GM21381 (cell line): Measurements from ENCODE around the gene SPANXB1.
"Not testable (repeated sequence)": the region's sequence is repeated elsewhere in the genome, so short reads cannot be mapped to it uniquely, and the experiment has no call there.

Experiments used
- ATAC-seq: cut with Tn5 transposase; IDR thresholded peaks from one replicate; pipeline ENCODE4 v1.9.1; 2021; ENCODE audit warnings: mild to moderate bottlenecking, moderate library complexity; ENCODE audit not compliant: unreplicated experiment

The SPANXB1 gene

DNA sequence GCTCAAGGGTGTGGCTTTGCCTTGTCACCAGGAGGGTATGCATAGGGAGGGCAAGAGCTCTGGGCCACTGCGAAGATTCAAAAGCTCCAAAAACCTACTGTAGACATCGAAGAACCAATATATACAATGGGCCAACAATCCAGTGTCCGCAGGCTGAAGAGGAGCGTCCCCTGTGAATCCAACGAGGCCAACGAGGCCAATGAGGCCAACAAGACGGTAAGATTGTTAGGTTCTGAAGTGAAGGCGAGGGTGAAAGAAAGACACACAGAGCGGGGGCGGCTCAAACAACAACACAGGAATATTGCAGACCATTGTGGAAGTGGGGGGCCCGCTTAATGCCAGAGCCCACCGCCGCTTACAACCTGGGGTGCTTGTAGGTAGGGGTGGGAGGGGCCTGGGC, at the start of gene SPANXB1:
SPANXB1 (plus strand) TSS at position 27 of the 400 bp plus-strand sequence; CDS start at position 127, 100 bp downstream.
- not testable (repeated sequence) for ATAC-seq

DNA sequence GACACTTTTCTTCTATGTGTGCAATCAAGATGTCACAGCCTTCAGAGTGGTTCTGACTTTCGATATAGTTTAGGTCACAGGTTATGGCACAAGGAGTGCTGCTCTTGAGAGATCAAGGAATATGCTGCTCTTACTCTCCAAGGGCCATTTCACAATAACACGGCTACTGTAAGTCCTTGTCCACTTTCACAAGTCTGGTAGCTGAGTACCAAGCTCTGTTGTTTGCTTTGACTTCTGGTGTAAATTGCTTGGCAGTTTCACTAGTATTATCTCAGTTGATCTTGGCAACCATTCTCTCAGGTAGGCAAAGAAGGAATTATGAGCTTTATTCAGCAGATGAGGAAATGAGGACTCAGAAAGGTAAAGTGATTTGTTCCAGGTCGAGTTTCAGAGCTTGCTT, 35.4 kb upstream of the SPANXB1 start:
- no peak for ATAC-seq

DNA sequence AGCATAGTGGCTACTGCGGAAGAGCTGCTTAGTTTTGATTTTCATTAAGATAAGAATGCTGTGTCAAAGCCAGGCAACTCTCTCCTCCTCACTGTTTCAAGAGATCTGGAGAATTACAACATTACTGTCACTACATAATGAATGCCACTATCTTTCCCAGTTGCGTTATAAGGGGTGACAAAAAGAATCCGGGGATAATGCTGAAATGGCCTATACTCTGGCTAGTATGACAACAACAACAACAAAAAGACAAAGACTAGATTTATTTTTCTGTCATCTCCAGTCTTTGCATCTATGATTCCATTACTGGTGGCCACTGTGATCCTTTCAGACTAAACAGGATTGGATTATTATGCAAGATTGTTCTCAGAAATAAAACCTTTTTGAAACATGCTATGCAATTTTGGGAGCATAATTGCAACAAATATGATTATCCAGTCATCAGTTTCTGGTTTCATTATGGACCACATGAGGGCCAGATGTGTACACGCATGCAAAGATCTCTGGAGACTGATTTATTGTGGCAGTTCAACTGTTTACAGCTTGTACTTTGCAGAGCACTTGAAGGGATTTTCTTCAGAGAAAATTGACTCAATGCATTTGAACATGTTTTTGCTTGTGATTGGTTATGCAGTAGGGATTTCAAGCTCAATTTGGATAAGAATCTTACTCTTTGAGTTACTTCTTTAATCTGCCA, 31.1 kb upstream of the SPANXB1 start:
- ATAC-seq, result no peak

DNA sequence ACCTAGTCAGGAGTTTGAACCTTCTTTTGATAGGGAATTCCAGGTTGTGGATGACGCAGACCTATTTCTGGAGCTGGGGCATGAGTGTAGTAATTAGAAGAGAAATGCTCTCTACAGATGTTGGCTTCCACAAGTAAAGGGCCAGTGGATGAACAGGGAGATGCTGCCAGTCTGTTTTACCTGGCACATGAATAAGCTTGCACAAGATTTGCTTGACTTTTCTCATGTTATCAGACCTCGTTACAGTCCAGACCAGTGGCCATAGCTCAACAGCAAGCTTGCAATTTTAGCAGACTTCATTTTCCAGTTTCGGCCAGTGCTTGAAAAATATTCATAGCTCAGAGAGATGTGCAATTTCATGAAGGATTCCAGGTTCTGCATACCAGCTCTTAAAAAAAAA, 26.9 kb upstream of the SPANXB1 start:
- no peak for ATAC-seq

- no peak for ATAC-seq
Measured at GRCh38 chrX:140980271-140980670, 22.1 kb upstream of the SPANXB1 start.

- no peak for ATAC-seq
Measured at GRCh38 chrX:140983730-140984129, 18.7 kb upstream of the SPANXB1 start.

GRCh38 chrX:141005243-141005642, 2.8 kb downstream of the SPANXB1 start:
- not testable (repeated sequence) for ATAC-seq

DNA sequence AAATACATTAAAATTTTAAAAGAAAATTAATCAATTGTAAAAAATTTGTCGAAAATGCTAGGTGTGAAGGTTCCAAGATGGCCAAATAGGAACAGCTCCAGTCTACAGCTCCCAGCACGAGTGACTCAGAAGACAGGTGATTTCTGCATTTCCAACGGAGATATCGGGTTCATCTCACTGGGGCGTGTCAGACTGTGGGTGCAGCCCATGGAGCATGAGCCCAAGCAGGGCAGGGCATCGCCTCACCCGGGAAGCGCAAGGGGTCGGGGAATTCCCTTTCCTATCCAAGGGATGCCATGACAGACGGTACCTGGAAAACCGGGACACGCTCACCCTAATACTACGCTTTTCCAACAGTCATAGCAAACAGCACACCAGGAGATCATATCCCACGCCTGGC, 41.9 kb downstream of the SPANXB1 start:
- ATAC-seq, result not testable (repeated sequence)

GRCh38 chrX:141049878-141050277, 47.5 kb downstream of the SPANXB1 start:
- ATAC-seq, result not testable (repeated sequence)

DNA sequence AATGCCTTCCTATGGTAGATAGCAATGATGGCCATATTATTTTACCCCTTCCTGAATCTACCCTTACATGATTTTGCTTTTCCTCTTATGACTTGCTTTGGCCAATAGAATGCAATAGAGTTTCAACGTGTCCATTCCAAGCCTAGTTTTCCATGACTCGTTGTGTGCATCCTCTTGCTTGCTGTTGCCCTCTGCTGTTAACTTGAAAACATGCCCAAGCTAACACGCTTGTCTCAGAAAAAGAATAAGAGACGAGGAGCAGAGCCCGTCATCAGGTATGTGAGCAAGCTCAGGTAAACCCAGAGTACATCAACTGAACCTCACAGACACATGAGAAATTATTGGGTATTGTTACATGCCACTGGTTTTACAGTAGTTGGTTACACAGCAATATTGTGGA, 49.7 kb downstream of the SPANXB1 start:
- not testable (repeated sequence) for ATAC-seq
